PC-3 (cell line): ENCODE measurements around the gene UGT1A8.

Experiments used
- CTCF ChIP-seq: fragments of 300-600 bp; sonication (generic); conservative IDR thresholded peaks from 2 replicates; pipeline ENCODE4 v1.5.1; 2017; ENCODE audit warnings: antibody characterized with exemption, low read depth, mild to moderate bottlenecking, low read length
- EZH2 ChIP-seq: fragments of 300-600 bp; sonication (generic); IDR thresholded peaks from one replicate; pipeline ENCODE4 v1.6.1; 2017; ENCODE audit warnings: antibody characterized with exemption, mild to moderate bottlenecking, low read length; ENCODE audit not compliant: unreplicated experiment
- EZH2phosphoT487 ChIP-seq: fragments of 300-600 bp; sonication (generic); IDR thresholded peaks from 2 replicates; pipeline ENCODE4 v1.6.1; 2018; ENCODE audit warnings: mild to moderate bottlenecking, antibody characterized with exemption, low read length, borderline replicate concordance

DNA sequence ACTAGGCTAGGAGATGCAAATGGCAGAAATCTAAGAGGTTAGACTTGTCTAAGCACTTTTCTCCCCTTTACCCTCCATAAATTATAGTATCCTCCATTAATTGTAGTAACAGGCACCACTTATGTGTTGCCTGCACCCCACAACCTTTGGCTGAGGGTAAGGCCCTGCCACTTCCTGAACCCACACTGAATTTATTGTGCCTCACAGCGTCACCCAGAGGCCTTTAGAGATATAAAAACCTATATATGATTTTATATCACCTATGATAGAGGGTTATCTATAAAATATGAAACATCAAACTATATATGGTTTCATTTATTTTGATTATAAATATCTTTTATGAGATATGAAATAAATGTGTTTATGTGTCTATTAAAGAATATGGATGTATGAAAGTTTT is 56.9 kb downstream of the UGT1A8 start:
- no peak for TF ChIP-seq CTCF
- no peak for TF ChIP-seq EZH2
- TF ChIP-seq EZH2phosphoT487: no peak
